ENCODE data around the gene ZAR1L. TPM values are rescaled to one million over a fixed set of nuclear protein-coding genes. Genes with fewer than 3 reads are reported as not detected.

ZAR1L gene
- total and polyA plus RNA-seq, 9 of the 15 experiments (the other 6 are each of a cell fraction or from before 2014, with no cell fraction given): not detected

GRCh38 chr13:32315238-32316027 lies at the start of gene ZAR1L, which contains the start of gene BRCA2 (continued):
- TF ChIP-seq RERE (CRISPR knock-in tag; IDR thresholded peaks at IDR 0.05; ENCODE audit: borderline replicate concordance) (no peak), FUS (optimal IDR thresholded peaks at IDR 0.05; ENCODE audit: low read depth, low read length) (no peak), TRIM28 (IDR thresholded peaks at IDR 0.05) (no peak), SMARCE1 (IDR thresholded peaks at IDR 0.05) (no peak), CBX2 (IDR thresholded peaks at IDR 0.05; ENCODE audit: insufficient read depth, low read length, poor library complexity, severe bottlenecking) (no peak), SIX5 (IDR thresholded peaks at IDR 0.05; ENCODE audit: borderline replicate concordance in 1 of 2, insufficient read depth in 1 of 2, low read depth in 1 of 2, low read length in 2 of 2) (no peak), SPI1 (IDR thresholded peaks at IDR 0.05; ENCODE audit: borderline replicate concordance, low read depth, low read length) (peak; percentile 90), FOXJ2 (tag; IDR thresholded peaks at IDR 0.05) (no peak), MYBL2 (IDR thresholded peaks at IDR 0.05; ENCODE audit: low read depth) (no peak), MYBL2 (CRISPR knock-in tag; IDR thresholded peaks at IDR 0.05; ENCODE audit: borderline replicate concordance) (no peak), NFE2 (IDR thresholded peaks at IDR 0.05; ENCODE audit: low read depth) (no peak), ZNF232 (CRISPR knock-in tag; IDR thresholded peaks at IDR 0.05) (no peak), ZSCAN32 (CRISPR knock-in tag; IDR thresholded peaks at IDR 0.05) (no peak), ZNF668 (CRISPR knock-in tag; IDR thresholded peaks at IDR 0.05) (no peak), SFPQ (IDR thresholded peaks at IDR 0.05; ENCODE audit: low read depth, low read length) (no peak), NBN (IDR thresholded peaks at IDR 0.05; ENCODE audit: low read depth) (no peak), PHF8 (IDR thresholded peaks at IDR 0.05; ENCODE audit: borderline replicate concordance, low read length) (peak; percentile 82), FOS (IDR thresholded peaks at IDR 0.05; ENCODE audit: extremely low read depth, insufficient read length) (no peak), CREB5 (CRISPR knock-in tag; IDR thresholded peaks at IDR 0.05) (no peak), ZNF408 (CRISPR knock-in tag; IDR thresholded peaks at IDR 0.05; ENCODE audit: low read depth) (no peak)

All from K562 (cell line).